ENCODE measurements around the gene EFCAB12.

Gene EFCAB12

GRCh38 chr3:129470861-129471260 lies 42.4 kb upstream of the EFCAB12 start:
- TF ChIP-seq CTCF (IDR thresholded peaks at IDR 0.05; ENCODE audit: control insufficient read depth, extremely low read depth, insufficient read depth), result no peak
- H3K4me3 ChIP-seq (ENCODE audit: low read depth, low read length), result no peak overlapping the region
- no peak for DNase-seq (ENCODE audit: low read depth)

GRCh38 chr3:129469026-129469425 lies 40.6 kb upstream of the EFCAB12 start:
- DNase-seq (ENCODE audit: low read depth), result no peak
- H3K4me3 ChIP-seq (ENCODE audit: low read depth, low read length), result no peak overlapping the region
- TF ChIP-seq CTCF (IDR thresholded peaks at IDR 0.05; ENCODE audit: control insufficient read depth, extremely low read depth, insufficient read depth), result no peak

- TF ChIP-seq CTCF (IDR thresholded peaks at IDR 0.05; ENCODE audit: control insufficient read depth, extremely low read depth, insufficient read depth), result no peak
- no peak overlapping the region for H3K4me3 ChIP-seq (ENCODE audit: low read depth, low read length)
- DNase-seq (ENCODE audit: low read depth), result no peak
These were observed 39.5 kb upstream of the EFCAB12 start for GRCh38 chr3:129467932-129468331.

- DNase-seq (ENCODE audit: low read depth), result no peak
- no peak overlapping the region for H3K4me3 ChIP-seq (ENCODE audit: low read depth, low read length)
- no peak for TF ChIP-seq CTCF (IDR thresholded peaks at IDR 0.05; ENCODE audit: control insufficient read depth, extremely low read depth, insufficient read depth)
These were observed 35.3 kb upstream of the EFCAB12 start for GRCh38 chr3:129463716-129464115.

- DNase-seq (ENCODE audit: low read depth), result no peak
- no peak overlapping the region for H3K4me3 ChIP-seq (ENCODE audit: low read depth, low read length)
- no peak for TF ChIP-seq CTCF (IDR thresholded peaks at IDR 0.05; ENCODE audit: control insufficient read depth, extremely low read depth, insufficient read depth)
These were observed 34.7 kb upstream of the EFCAB12 start for GRCh38 chr3:129463094-129463493.

- TF ChIP-seq CTCF (IDR thresholded peaks at IDR 0.05; ENCODE audit: control insufficient read depth, extremely low read depth, insufficient read depth), result no peak
- H3K4me3 ChIP-seq (ENCODE audit: low read depth, low read length), result no peak overlapping the region
- DNase-seq (ENCODE audit: low read depth), result no peak
These were observed 34.0 kb upstream of the EFCAB12 start for GRCh38 chr3:129462361-129462968.

- no peak overlapping the region for H3K4me3 ChIP-seq (ENCODE audit: low read depth, low read length)
- TF ChIP-seq CTCF (IDR thresholded peaks at IDR 0.05; ENCODE audit: control insufficient read depth, extremely low read depth, insufficient read depth), result no peak
- no peak for DNase-seq (ENCODE audit: low read depth)
These were observed 33.2 kb upstream of the EFCAB12 start for GRCh38 chr3:129461461-129462146.
